ENCODE data around the gene ZNF579.

The ZNF579 gene

GRCh38 chr19:55567708-55568328 lies 12.8 kb downstream of the ZNF579 start:
- no peak for DNase-seq

- DNase-seq, result no peak
These were observed 13.8 kb downstream of the ZNF579 start for GRCh38 chr19:55566823-55567222.

GRCh38 chr19:55563261-55563690 lies 17.4 kb downstream of the ZNF579 start:
- DNase-seq, result no peak

GRCh38 chr19:55559684-55560083 lies 21.0 kb downstream of the ZNF579 start:
- DNase-seq, result no peak

- DNase-seq, result no peak
These were observed 25.9 kb downstream of the ZNF579 start for GRCh38 chr19:55554741-55555152.

- DNase-seq, result no peak
These were observed 26.3 kb downstream of the ZNF579 start for GRCh38 chr19:55554302-55554701.

GRCh38 chr19:55553217-55554182 lies 27.1 kb downstream of the ZNF579 start:
- no peak for DNase-seq

GRCh38 chr19:55552620-55553019 lies 28.0 kb downstream of the ZNF579 start:
- DNase-seq, result no peak

- no peak for DNase-seq
These were observed 28.4 kb downstream of the ZNF579 start for GRCh38 chr19:55552206-55552605.

GRCh38 chr19:55550321-55550650 lies 30.4 kb downstream of the ZNF579 start:
- no peak for DNase-seq

GRCh38 chr19:55549500-55550320 lies 30.9 kb downstream of the ZNF579 start:
- DNase-seq, result no peak

GRCh38 chr19:55546822-55547614 lies 33.6 kb downstream of the ZNF579 start:
- no peak for DNase-seq

GRCh38 chr19:55546011-55546410 lies 34.6 kb downstream of the ZNF579 start:
- no peak for DNase-seq

- DNase-seq, result no peak
These were observed 35.2 kb downstream of the ZNF579 start, which contains the start of gene SBK3 for GRCh38 chr19:55545443-55545842. TSS of gene SBK3 (minus strand) at chr19:55545543. CDS start at chr19:55545543, 0 bp downstream.

GRCh38 chr19:55544776-55545439 lies 35.7 kb downstream of the ZNF579 start:
- no peak for DNase-seq

GRCh38 chr19:55544014-55544413 lies 36.6 kb downstream of the ZNF579 start:
- DNase-seq, result no peak

- no peak for DNase-seq
These were observed 37.1 kb downstream of the ZNF579 start for GRCh38 chr19:55543567-55543966.

GRCh38 chr19:55542292-55542855 lies 38.3 kb downstream of the ZNF579 start:
- no peak for DNase-seq

GRCh38 chr19:55541091-55541490 lies 39.6 kb downstream of the ZNF579 start:
- no peak for DNase-seq

GRCh38 chr19:55540619-55541018 lies 40.0 kb downstream of the ZNF579 start:
- DNase-seq, result no peak

Measured in central memory CD4-positive, alpha-beta T cell (primary cell).